HCT116 (cell line): Measurements from ENCODE around the gene BPIFB3. TPM values are rescaled to one million over a fixed set of nuclear protein-coding genes. Genes with fewer than 3 reads are reported as not detected.

Experiments
- ATAC-seq: fragments of 200-7000 bp; cut with Tn5 transposase; 2 replicates; pipeline ENCODE4 v1.9.1; 2020; ENCODE audit warnings: mild to moderate bottlenecking, moderate library complexity
- BruUV-seq: library from RNA; stranded (reverse); fragments of 400-500 nt; replicated peaks from 2 replicates; lab custom pipeline; 2021; lab: Mats Ljungman, UMichigan
- CTCF ChIA-PET: fragments of 300-600 bp; sonication (Branson Sonifier 250); formaldehyde crosslinking; loops from one replicate; lab custom pipeline; 2021; ENCODE audit warnings: antibody characterized with exemption; lab: Charles Lee
- POLR2A ChIA-PET: fragments of 300-600, 350-600 bp; sonication (Branson Sonifier 250); formaldehyde crosslinking; loops from one replicate; lab custom pipeline; 2021; ENCODE audit warnings: antibody characterized with exemption; lab: Charles Lee
- RAD21 ChIA-PET, 2 experiments: fragments of 300-600 bp; sonication (Branson Sonifier 250); formaldehyde crosslinking; loops; one replicate each; lab custom pipeline; 2023; ENCODE audit warnings: low total read pairs in 2 of 2; ENCODE audit not compliant: uncharacterized antibody in 2 of 2, unreplicated experiment in 2 of 2, low non-redundant PET in 1 of 2; lab: Charles Lee
- DNase-seq: peaks from one replicate; pipeline ENCODE4 v3.0.0-alpha.2; 2010; ENCODE audit warnings: low read depth, low spot score
- H2AFZ ChIP-seq: fragments of 200-600 bp; shearing (Covaris generic), sonication (generic); 2 replicates; pipeline ENCODE4 v1.6.1; 2017; ENCODE audit warnings: low read depth, mixed run types, mixed read lengths, antibody characterized with exemption, low read length; ENCODE audit not compliant: poor library complexity, severe bottlenecking
- H3K27ac ChIP-seq: 2 replicates; pipeline ENCODE4 v1.5.1; 2012; ENCODE audit warnings: low read depth, low read length
- H3K27me3 ChIP-seq: fragments of 200-600 bp; sonication (generic); 2 replicates; pipeline ENCODE4 v1.6.1; 2016; ENCODE audit warnings: mixed run types, low read length, mixed read lengths; ENCODE audit not compliant: insufficient read depth
- H3K36me3 ChIP-seq, 2 experiments: fragments of 200-500 bp in 1 of 2; fragments of 200-600 bp in 1 of 2; sonication (Bioruptor generic) in 1 of 2; sonication (generic) in 1 of 2; 2 replicates each; pipeline versions ENCODE4 v1.5.1 to v1.6.1; 2014 to 2016; ENCODE audit warnings: low read length in 2 of 2, inconsistent platforms in 1 of 2, mixed read lengths in 1 of 2, mixed run types in 1 of 2; ENCODE audit not compliant: insufficient read depth in 2 of 2, control insufficient read depth in 1 of 2
- H3K4me1 ChIP-seq, 2 experiments: fragments of 200-600 bp in 1 of 2; sonication (generic) in 1 of 2; 2 replicates each; pipeline versions ENCODE4 v1.5.1 to v1.6.1; 2012 to 2017; ENCODE audit warnings: low read length in 2 of 2, inconsistent platforms in 1 of 2, mild to moderate bottlenecking in 1 of 2, mixed read lengths in 1 of 2, mixed run types in 1 of 2, moderate library complexity in 1 of 2; ENCODE audit not compliant: insufficient read depth in 2 of 2, control insufficient read depth in 1 of 2
- H3K4me2 ChIP-seq: fragments of 200-600 bp; sonication (generic); 2 replicates; pipeline ENCODE4 v1.6.1; 2017; ENCODE audit warnings: mixed run types, low read length, mixed read lengths
- H3K4me3 ChIP-seq, 2 experiments: fragments of 200-600 bp in 1 of 2; sonication (generic) in 1 of 2; replicated peaks in 1 of 2; 2 replicates each; pipeline ENCODE4 v1.5.1; 2011 to 2016; ENCODE audit warnings: low read length in 2 of 2, control low read depth in 1 of 2, low read depth in 1 of 2, mild to moderate bottlenecking in 1 of 2, mixed read lengths in 1 of 2, mixed run types in 1 of 2
- H3K79me2 ChIP-seq: fragments of 200-600 bp; sonication (generic); 2 replicates; pipeline ENCODE4 v1.6.1; 2017; ENCODE audit warnings: mild to moderate bottlenecking, mixed run types, low read length, moderate library complexity, mixed read lengths; ENCODE audit not compliant: insufficient read depth
- H3K9ac ChIP-seq: fragments of 200-600 bp; sonication (generic); 2 replicates; pipeline ENCODE4 v1.6.1; 2016; ENCODE audit warnings: low read length, mixed read lengths
- H3K9me2 ChIP-seq: fragments of 200-600 bp; sonication (generic), shearing (Covaris generic); 2 replicates; pipeline ENCODE4 v1.6.1; 2017; ENCODE audit warnings: mixed run types, mild to moderate bottlenecking, moderate library complexity; ENCODE audit not compliant: insufficient read depth
- H3K9me3 ChIP-seq, 2 experiments: fragments of 200-500 bp in 1 of 2; fragments of 200-600 bp in 1 of 2; sonication (Bioruptor generic) in 1 of 2; sonication (generic) in 1 of 2; 2 replicates each; pipeline ENCODE4 v1.6.1; 2014 to 2017; ENCODE audit warnings: low read length in 2 of 2, mixed read lengths in 2 of 2, inconsistent platforms in 1 of 2, low read depth in 1 of 2, mild to moderate bottlenecking in 1 of 2, mixed run types in 1 of 2, moderate library complexity in 1 of 2; ENCODE audit not compliant: control insufficient read depth in 1 of 2, insufficient read depth in 1 of 2
- H4K20me1 ChIP-seq: fragments of 200-600 bp; sonication (generic), shearing (Covaris generic); 2 replicates; pipeline ENCODE4 v1.6.1; 2017; ENCODE audit warnings: mixed run types, mild to moderate bottlenecking, moderate library complexity; ENCODE audit not compliant: insufficient read depth
- ELF1 ChIP-seq: IDR thresholded peaks from 2 replicates; pipeline ENCODE4 v1.6.1; 2012; ENCODE audit warnings: low read depth, borderline replicate concordance
- FOSL1 ChIP-seq: IDR thresholded peaks from 2 replicates; pipeline ENCODE4 v1.6.1; 2012; ENCODE audit warnings: low read depth
- SP1 ChIP-seq: IDR thresholded peaks from 2 replicates; pipeline ENCODE4 v1.6.1; 2012; ENCODE audit warnings: low read depth
- SRF ChIP-seq: IDR thresholded peaks from 2 replicates; pipeline ENCODE4 v1.6.1; 2012; ENCODE audit warnings: low read depth
- YY1 ChIP-seq: IDR thresholded peaks from 2 replicates; pipeline ENCODE4 v1.6.1; 2011; ENCODE audit warnings: low read length, low read depth, moderate library complexity, mild to moderate bottlenecking; ENCODE audit not compliant: insufficient replicate concordance; ENCODE audit errors: extremely low read depth
- ZNF274 ChIP-seq: fragments of 200-500 bp; sonication (Bioruptor generic); IDR thresholded peaks from 2 replicates; pipeline ENCODE4 v1.6.1; 2014; ENCODE audit warnings: mild to moderate bottlenecking, low read depth, low read length, inconsistent platforms
- intact Hi-C: fragments of 100-400 bp; cut with micrococcal nuclease; formaldehyde crosslinking; loops from 2 replicates; pipeline ENCODE4 v1.10.0; 2022
- total RNA-seq: library from RNA; stranded (reverse); gene quantifications from one replicate; pipeline ENCODE4 v1.2.1, GENCODE V29; 2021; ENCODE audit not compliant: unreplicated experiment
- TF ChIP-seq, protein P1 (sequence below): IDR thresholded peaks from 2 replicates; pipeline ENCODE4 v1.6.1; 2012; ENCODE audit warnings: low read depth

Gene BPIFB3
- total RNA-seq, 1 experiment from 2014 or later = not detected

DNA sequence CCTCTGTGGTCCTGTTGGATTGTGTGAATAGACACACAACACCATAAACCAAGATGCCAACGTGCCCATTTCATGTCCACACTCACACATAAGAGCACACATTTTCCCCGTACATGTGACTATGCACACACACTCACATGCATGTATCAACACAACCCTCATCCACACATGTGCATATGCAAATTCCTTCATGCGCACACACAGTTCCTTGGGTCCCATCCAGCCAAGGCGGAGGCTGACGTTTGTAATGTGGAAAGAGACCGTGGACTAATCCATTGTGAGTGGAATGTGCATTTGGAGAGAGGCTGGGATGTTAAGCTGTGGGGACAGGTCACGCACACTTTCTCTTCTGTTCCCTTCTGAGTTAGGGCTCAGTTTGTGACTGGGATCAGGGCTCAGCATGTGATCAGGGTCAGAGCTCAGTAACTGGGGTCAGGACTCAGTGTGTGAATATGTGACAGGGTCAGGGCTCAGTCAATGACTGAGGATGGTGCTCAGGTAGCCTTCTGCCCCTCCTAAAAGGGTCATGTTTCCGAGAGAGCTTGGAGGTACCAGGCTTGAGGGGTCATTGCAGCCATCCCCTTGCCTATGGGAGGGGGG, 46.8 kb upstream of the BPIFB3 start:
- Histone ChIP-seq H2AFZ (no peak overlapping the region), H3K9ac (no peak overlapping the region), H3K4me1 (no peaks in the 10 kb centered on the region), H3K79me2 (no peaks in the 10 kb centered on the region), H3K4me2 (no peak overlapping the region), H3K4me3 (no peak overlapping the region), H3K9me2 (no peaks in the 10 kb centered on the region), H3K9me3 (no peaks in the 10 kb centered on the region), H3K27ac (no peak overlapping the region), H3K36me3 (no peaks in the 10 kb centered on the region), H3K27me3 (no peaks in the 10 kb centered on the region; the same call in 1 of the 2 replicates), H4K20me1 (no peaks in the 10 kb centered on the region)
- intact Hi-C loops = no loop called here
- ChIA-PET RAD21 (no interaction called here), CTCF (no interaction called here), POLR2A (no interaction called here)
- no TSS peak for BruUV-seq
- TF ChIP-seq, protein P1, sequence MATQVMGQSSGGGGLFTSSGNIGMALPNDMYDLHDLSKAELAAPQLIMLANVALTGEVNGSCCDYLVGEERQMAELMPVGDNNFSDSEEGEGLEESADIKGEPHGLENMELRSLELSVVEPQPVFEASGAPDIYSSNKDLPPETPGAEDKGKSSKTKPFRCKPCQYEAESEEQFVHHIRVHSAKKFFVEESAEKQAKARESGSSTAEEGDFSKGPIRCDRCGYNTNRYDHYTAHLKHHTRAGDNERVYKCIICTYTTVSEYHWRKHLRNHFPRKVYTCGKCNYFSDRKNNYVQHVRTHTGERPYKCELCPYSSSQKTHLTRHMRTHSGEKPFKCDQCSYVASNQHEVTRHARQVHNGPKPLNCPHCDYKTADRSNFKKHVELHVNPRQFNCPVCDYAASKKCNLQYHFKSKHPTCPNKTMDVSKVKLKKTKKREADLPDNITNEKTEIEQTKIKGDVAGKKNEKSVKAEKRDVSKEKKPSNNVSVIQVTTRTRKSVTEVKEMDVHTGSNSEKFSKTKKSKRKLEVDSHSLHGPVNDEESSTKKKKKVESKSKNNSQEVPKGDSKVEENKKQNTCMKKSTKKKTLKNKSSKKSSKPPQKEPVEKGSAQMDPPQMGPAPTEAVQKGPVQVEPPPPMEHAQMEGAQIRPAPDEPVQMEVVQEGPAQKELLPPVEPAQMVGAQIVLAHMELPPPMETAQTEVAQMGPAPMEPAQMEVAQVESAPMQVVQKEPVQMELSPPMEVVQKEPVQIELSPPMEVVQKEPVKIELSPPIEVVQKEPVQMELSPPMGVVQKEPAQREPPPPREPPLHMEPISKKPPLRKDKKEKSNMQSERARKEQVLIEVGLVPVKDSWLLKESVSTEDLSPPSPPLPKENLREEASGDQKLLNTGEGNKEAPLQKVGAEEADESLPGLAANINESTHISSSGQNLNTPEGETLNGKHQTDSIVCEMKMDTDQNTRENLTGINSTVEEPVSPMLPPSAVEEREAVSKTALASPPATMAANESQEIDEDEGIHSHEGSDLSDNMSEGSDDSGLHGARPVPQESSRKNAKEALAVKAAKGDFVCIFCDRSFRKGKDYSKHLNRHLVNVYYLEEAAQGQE = no peak
- TF ChIP-seq SP1 (no peak), ELF1 (no peak), YY1 (no peak), ZNF274 (no peak), SRF (no peak), FOSL1 (no peak)
- DNase-seq (no peak), ATAC-seq (no peak)
